Neural cell (in vitro differentiated cells): ENCODE results near the gene NCAM1. TPM values are rescaled to one million over a fixed set of nuclear protein-coding genes. Genes with fewer than 3 reads are reported as not detected.

Source experiments
- H2AFZ ChIP-seq: fragments of 200-600, 300-800 bp; sonication (generic), shearing (Covaris generic); 2 replicates; pipeline ENCODE4 v1.6.0; 2014; ENCODE audit warnings: low read depth, mild to moderate bottlenecking, antibody characterized with exemption, low read length, moderate library complexity
- H3F3A ChIP-seq: fragments of 200-600 bp; shearing (Covaris generic); 2 replicates; pipeline ENCODE4 v1.6.1; 2016; ENCODE audit warnings: mild to moderate bottlenecking, moderate library complexity, mixed read lengths, antibody characterized with exemption, low read length; ENCODE audit not compliant: insufficient read depth, poor library complexity, severe bottlenecking
- H3K27ac ChIP-seq: fragments of 200-600, 300-800 bp; sonication (generic), shearing (Covaris generic); 2 replicates; pipeline ENCODE4 v1.5.1; 2014; ENCODE audit warnings: mild to moderate bottlenecking, low read length, moderate library complexity
- H3K27me3 ChIP-seq: fragments of 300-800, 200-600 bp; sonication (generic), shearing (Covaris generic); 2 replicates; pipeline ENCODE4 v1.6.0; 2014; ENCODE audit warnings: mild to moderate bottlenecking, low read depth, low read length, moderate library complexity; ENCODE audit not compliant: insufficient read depth
- H3K36me3 ChIP-seq: fragments of 300-800, 200-600 bp; sonication (generic), shearing (Covaris generic); 2 replicates; pipeline ENCODE4 v1.5.1; 2014; ENCODE audit warnings: mild to moderate bottlenecking, antibody characterized with exemption, low read length, moderate library complexity; ENCODE audit not compliant: insufficient read depth
- H3K4me2 ChIP-seq: fragments of 300-800, 200-600 bp; sonication (generic), shearing (Covaris generic); 2 replicates; pipeline ENCODE4 v1.6.0; 2014; ENCODE audit warnings: mild to moderate bottlenecking, low read length
- H3K4me3 ChIP-seq: fragments of 300-800, 200-600 bp; sonication (generic), shearing (Covaris generic); 2 replicates; pipeline ENCODE4 v1.5.1; 2014; ENCODE audit warnings: mild to moderate bottlenecking, low read length, moderate library complexity
- H3K79me2 ChIP-seq: fragments of 200-600 bp; shearing (Covaris generic); replicated peaks from 2 replicates; pipeline ENCODE4 v1.6.0; 2014; ENCODE audit warnings: mild to moderate bottlenecking, low read length, moderate library complexity; ENCODE audit not compliant: insufficient read depth
- H3K9ac ChIP-seq: fragments of 300-800, 200-600 bp; sonication (generic), shearing (Covaris generic); 2 replicates; pipeline ENCODE4 v1.6.1; 2016; ENCODE audit warnings: mild to moderate bottlenecking, low read length, mixed read lengths
- H3K9me2 ChIP-seq: fragments of 200-600 bp; shearing (Covaris generic); 2 replicates; pipeline ENCODE4 v1.6.1; 2016; ENCODE audit warnings: mild to moderate bottlenecking, low read length, mixed read lengths; ENCODE audit not compliant: insufficient read depth
- H3K9me3 ChIP-seq: fragments of 200-600, 300-800 bp; sonication (generic), shearing (Covaris generic); 2 replicates; pipeline ENCODE4 v1.6.1; 2016; ENCODE audit warnings: mild to moderate bottlenecking, mixed run types, low read length, moderate library complexity, mixed read lengths
- H4K20me1 ChIP-seq: fragments of 200-600 bp; shearing (Covaris generic); 2 replicates; pipeline ENCODE4 v1.6.1; 2016; ENCODE audit warnings: mild to moderate bottlenecking, mixed run types; ENCODE audit not compliant: insufficient read depth
- EP300 ChIP-seq: fragments of 450-650 bp; conservative IDR thresholded peaks from 2 replicates; pipeline ENCODE4 v1.6.1; 2014; ENCODE audit warnings: antibody characterized with exemption, mild to moderate bottlenecking, moderate library complexity; ENCODE audit not compliant: poor library complexity, severe bottlenecking
- EZH2 ChIP-seq: fragments of 200-600, 300-800 bp; shearing (Covaris generic), sonication (generic); IDR thresholded peaks from 2 replicates; pipeline ENCODE4 v1.6.1; 2014; ENCODE audit warnings: antibody characterized with exemption, low read length, borderline replicate concordance, mild to moderate bottlenecking; ENCODE audit not compliant: insufficient read depth, poor library complexity, severe bottlenecking
- MXI1 ChIP-seq: fragments of 450-650 bp; conservative IDR thresholded peaks from 2 replicates; pipeline ENCODE4 v1.6.1; 2014; ENCODE audit warnings: antibody characterized with exemption, mild to moderate bottlenecking; ENCODE audit not compliant: poor library complexity, severe bottlenecking
- POLR2AphosphoS5 ChIP-seq: IDR thresholded peaks from 2 replicates; pipeline ENCODE4 v1.6.1; 2012
- RAD21 ChIP-seq: fragments of 450-650 bp; conservative IDR thresholded peaks from 2 replicates; pipeline ENCODE4 v1.6.1; 2014; ENCODE audit warnings: antibody characterized with exemption, mild to moderate bottlenecking, moderate library complexity
- REST ChIP-seq: IDR thresholded peaks from 2 replicates; pipeline ENCODE4 v1.6.1; 2012; ENCODE audit warnings: borderline replicate concordance
- SMC3 ChIP-seq: fragments of 450-650 bp; conservative IDR thresholded peaks from 2 replicates; pipeline ENCODE4 v1.6.1; 2014; ENCODE audit warnings: antibody characterized with exemption, mild to moderate bottlenecking, moderate library complexity; ENCODE audit not compliant: poor library complexity
- TAF1 ChIP-seq: IDR thresholded peaks from 2 replicates; pipeline ENCODE4 v1.6.1; 2012; ENCODE audit warnings: low read depth
- polyA plus RNA-seq: library from polyadenylated mRNA; depleted of rRNA; stranded (reverse); fragments of >200 nt; gene quantifications from 2 replicates; pipeline ENCODE4 v1.2.3, GENCODE V29; 2014
- TF ChIP-seq, protein P1 (sequence below): fragments of 450-650 bp; IDR thresholded peaks from 2 replicates; pipeline ENCODE4 v1.5.1; 2014; ENCODE audit warnings: antibody characterized with exemption, mild to moderate bottlenecking, moderate library complexity; ENCODE audit not compliant: poor library complexity, severe bottlenecking

NCAM1 gene
- polyA plus RNA-seq, 1 donor from 2014 or later: 120 TPM

GRCh38 chr11:113195728-113196127, 234.5 kb downstream of the NCAM1 start:
- no peak overlapping the region for H3K27ac ChIP-seq
- peaks cover 14% of the 10 kb centered on the region for H3K79me2 ChIP-seq
- no peaks in the 10 kb centered on the region for H3K9me2 ChIP-seq
- no peaks in the 10 kb centered on the region for H4K20me1 ChIP-seq
- H3F3A ChIP-seq: no peaks in the 10 kb centered on the region
- H2AFZ ChIP-seq: no peak overlapping the region
- no peaks in the 10 kb centered on the region for H3K27me3 ChIP-seq
- H3K4me3 ChIP-seq: no peak overlapping the region
- H3K36me3 ChIP-seq: no peaks in the 10 kb centered on the region
- no peak for TF ChIP-seq POLR2AphosphoS5
- no peak for TF ChIP-seq MXI1
- TF ChIP-seq RAD21: no peak
- TF ChIP-seq EZH2: no peak
- TF ChIP-seq REST: no peak
- no peak for TF ChIP-seq EP300
- TF ChIP-seq, protein P1, sequence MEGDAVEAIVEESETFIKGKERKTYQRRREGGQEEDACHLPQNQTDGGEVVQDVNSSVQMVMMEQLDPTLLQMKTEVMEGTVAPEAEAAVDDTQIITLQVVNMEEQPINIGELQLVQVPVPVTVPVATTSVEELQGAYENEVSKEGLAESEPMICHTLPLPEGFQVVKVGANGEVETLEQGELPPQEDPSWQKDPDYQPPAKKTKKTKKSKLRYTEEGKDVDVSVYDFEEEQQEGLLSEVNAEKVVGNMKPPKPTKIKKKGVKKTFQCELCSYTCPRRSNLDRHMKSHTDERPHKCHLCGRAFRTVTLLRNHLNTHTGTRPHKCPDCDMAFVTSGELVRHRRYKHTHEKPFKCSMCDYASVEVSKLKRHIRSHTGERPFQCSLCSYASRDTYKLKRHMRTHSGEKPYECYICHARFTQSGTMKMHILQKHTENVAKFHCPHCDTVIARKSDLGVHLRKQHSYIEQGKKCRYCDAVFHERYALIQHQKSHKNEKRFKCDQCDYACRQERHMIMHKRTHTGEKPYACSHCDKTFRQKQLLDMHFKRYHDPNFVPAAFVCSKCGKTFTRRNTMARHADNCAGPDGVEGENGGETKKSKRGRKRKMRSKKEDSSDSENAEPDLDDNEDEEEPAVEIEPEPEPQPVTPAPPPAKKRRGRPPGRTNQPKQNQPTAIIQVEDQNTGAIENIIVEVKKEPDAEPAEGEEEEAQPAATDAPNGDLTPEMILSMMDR: no peak
- TF ChIP-seq SMC3: no peak
- no peak for TF ChIP-seq TAF1
- no peak overlapping the region for H3K9ac ChIP-seq
- H3K4me2 ChIP-seq: no peak overlapping the region
- H3K9me3 ChIP-seq: no peaks in the 10 kb centered on the region

DNA sequence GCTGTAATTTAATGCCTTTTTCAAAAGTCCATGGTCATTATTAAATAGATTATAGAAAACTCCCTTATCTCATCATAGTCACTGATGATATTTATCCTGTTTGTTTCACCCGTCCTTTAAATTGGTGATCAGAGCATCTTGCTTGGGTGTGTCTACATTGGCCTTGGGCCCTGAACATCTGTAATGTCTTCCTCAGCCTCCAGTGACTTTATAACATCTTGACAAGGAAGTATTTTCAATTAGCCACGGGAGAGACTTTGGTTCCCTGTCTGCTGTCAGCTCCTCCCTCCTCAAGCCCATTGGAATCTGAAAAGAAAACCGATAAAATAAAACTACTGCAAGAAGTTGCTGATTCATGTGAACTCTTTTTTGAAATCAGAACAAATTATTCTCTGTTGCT, 236.2 kb downstream of the NCAM1 start:
- Histone ChIP-seq H3K27ac (no peak overlapping the region), H3K9me2 (no peaks in the 10 kb centered on the region), H4K20me1 (no peaks in the 10 kb centered on the region), H3K4me3 (no peak overlapping the region), H3K36me3 (no peaks in the 10 kb centered on the region), H3K79me2 (peaks cover 18% of the 10 kb centered on the region), H3K9me3 (no peaks in the 10 kb centered on the region), H2AFZ (no peak overlapping the region), H3K9ac (no peak overlapping the region), H3K27me3 (no peaks in the 10 kb centered on the region), H3K4me2 (no peak overlapping the region), H3F3A (no peaks in the 10 kb centered on the region)
- no peak for TF ChIP-seq RAD21
- no peak for TF ChIP-seq EZH2
- no peak for TF ChIP-seq TAF1
- TF ChIP-seq, protein P1: no peak
- no peak for TF ChIP-seq MXI1
- TF ChIP-seq SMC3: no peak
- no peak for TF ChIP-seq EP300
- no peak for TF ChIP-seq POLR2AphosphoS5
